PC-3 (cell line): ENCODE data around the gene ESR1.

Source experiments
- CTCF ChIP-seq: fragments of 300-600 bp; sonication (generic); conservative IDR thresholded peaks from 2 replicates; pipeline ENCODE4 v1.5.1; 2017; ENCODE audit warnings: antibody characterized with exemption, low read depth, mild to moderate bottlenecking, low read length
- EZH2 ChIP-seq: fragments of 300-600 bp; sonication (generic); IDR thresholded peaks from one replicate; pipeline ENCODE4 v1.6.1; 2017; ENCODE audit warnings: antibody characterized with exemption, mild to moderate bottlenecking, low read length; ENCODE audit not compliant: unreplicated experiment

- TF ChIP-seq EZH2 (no peak), CTCF (no peak)
Observed at GRCh38 chr6:151762817-151763216, 44.7 kb upstream of the ESR1 start.
